Gastrocnemius medialis (tissue), 4 donors: Measurements from ENCODE around the gene ITIH6. TPM values are rescaled to one million over a fixed set of nuclear protein-coding genes. Genes with fewer than 3 reads are reported as not detected.
"Not testable (repeated sequence)": the region's sequence is repeated elsewhere in the genome, so short reads cannot be mapped to it uniquely, and the experiment has no call there.

ENCODE experiments used
- ATAC-seq, 2 donors: fragments of 150-250 bp; one replicate each; pipeline ENCODE4 v1.9.1; 2016
- DNase-seq, 2 donors: peaks; one replicate each; pipeline ENCODE4 v3.0.0-alpha.2; 2019
- H3K27ac ChIP-seq, 4 donors: fragments of 200-600 bp; sonication (generic); 1 replicate in 1 of 4; 2 replicates in 3 of 4; pipeline ENCODE4 v1.5.1; 2016 to 2018; ENCODE audit warnings: mild to moderate bottlenecking in 2 of 4, moderate library complexity in 1 of 4
- H3K27me3 ChIP-seq, 3 donors: fragments of 200-600 bp; sonication (generic) in 2 of 3; 1 replicate in 1 of 3; 2 replicates in 2 of 3; pipeline versions ENCODE4 v1.5.1 to v1.6.0; 2016 to 2019; ENCODE audit warnings: mild to moderate bottlenecking in 1 of 3, moderate library complexity in 1 of 3
- H3K36me3 ChIP-seq, 2 donors: fragments of 200-600 bp; sonication (generic) in 1 of 2; one replicate each; pipeline ENCODE4 v1.5.1; 2017 to 2018
- H3K4me1 ChIP-seq, 2 donors: fragments of 200-600 bp; sonication (generic) in 1 of 2; one replicate each; pipeline ENCODE4 v1.5.1; 2016 to 2017; ENCODE audit warnings: mild to moderate bottlenecking in 2 of 2
- H3K4me3 ChIP-seq, 4 donors: fragments of 200-600 bp; sonication (generic) in 3 of 4; 1 replicate in 1 of 4; 2 replicates in 3 of 4; pipeline ENCODE4 v1.5.1; 2016 to 2019; ENCODE audit warnings: mild to moderate bottlenecking in 2 of 4
- H3K9me3 ChIP-seq, 3 donors: fragments of 200-600 bp; sonication (generic) in 2 of 3; 1 replicate in 1 of 3; 2 replicates in 2 of 3; pipeline ENCODE4 v1.5.1; 2016 to 2019
- POLR2A ChIP-seq, 2 donors: fragments of 450-650 bp; IDR thresholded peaks; one replicate each; pipeline ENCODE4 v1.6.1; 2017; ENCODE audit warnings: antibody characterized with exemption in 2 of 2, mild to moderate bottlenecking in 2 of 2, moderate library complexity in 2 of 2
- in situ Hi-C, 4 donors: fragments of 200-750 bp; cut with MboI; loops; one replicate each; pipeline versions ENCODE4 v1.15.0 to v1.8.0; 2017; ENCODE audit warnings: low sequenced_read_pairs in 4 of 4
- intact Hi-C: fragments of 100-400 bp; cut with DNase I; formaldehyde crosslinking; loops from one replicate; pipeline ENCODE4 v1.15.1; 2023; ENCODE audit warnings: low total_unique reads
- total RNA-seq, 4 donors: library from RNA; depleted of rRNA; stranded (reverse); fragments of >200 nt; gene quantifications; one replicate each; pipeline versions ENCODE4 v1.1.0 to v1.2.3, GENCODE V29; 2016
- TF ChIP-seq, protein P1 (sequence below), 5 experiments: fragments of 450-650 bp in 3 of 5; fragments of 200-600 bp in 2 of 5; sonication (generic) in 2 of 5; IDR thresholded peaks in 4 of 5; conservative IDR thresholded peaks in 1 of 5; 1 replicate in 4 of 5; 2 replicates in 1 of 5; pipeline ENCODE4 v1.5.1; 2016 to 2019; ENCODE audit warnings: antibody characterized with exemption in 5 of 5, mild to moderate bottlenecking in 3 of 5, moderate library complexity in 3 of 5

ITIH6 gene
- total RNA-seq, 4 donors from 2014 or later: not detected

GRCh38 chrX:54776987-54777672 lies 20.9 kb downstream of the ITIH6 start:
- no peak for DNase-seq
- H3K27me3 ChIP-seq: no peaks in the 10 kb centered on the region
- H3K9me3 ChIP-seq: no peaks in the 10 kb centered on the region
- in situ Hi-C loops: no loop called here
- intact Hi-C loops: no loop called here
- TF ChIP-seq POLR2A (IDR thresholded peaks at IDR 0.05): no peak
- TF ChIP-seq, protein P1, sequence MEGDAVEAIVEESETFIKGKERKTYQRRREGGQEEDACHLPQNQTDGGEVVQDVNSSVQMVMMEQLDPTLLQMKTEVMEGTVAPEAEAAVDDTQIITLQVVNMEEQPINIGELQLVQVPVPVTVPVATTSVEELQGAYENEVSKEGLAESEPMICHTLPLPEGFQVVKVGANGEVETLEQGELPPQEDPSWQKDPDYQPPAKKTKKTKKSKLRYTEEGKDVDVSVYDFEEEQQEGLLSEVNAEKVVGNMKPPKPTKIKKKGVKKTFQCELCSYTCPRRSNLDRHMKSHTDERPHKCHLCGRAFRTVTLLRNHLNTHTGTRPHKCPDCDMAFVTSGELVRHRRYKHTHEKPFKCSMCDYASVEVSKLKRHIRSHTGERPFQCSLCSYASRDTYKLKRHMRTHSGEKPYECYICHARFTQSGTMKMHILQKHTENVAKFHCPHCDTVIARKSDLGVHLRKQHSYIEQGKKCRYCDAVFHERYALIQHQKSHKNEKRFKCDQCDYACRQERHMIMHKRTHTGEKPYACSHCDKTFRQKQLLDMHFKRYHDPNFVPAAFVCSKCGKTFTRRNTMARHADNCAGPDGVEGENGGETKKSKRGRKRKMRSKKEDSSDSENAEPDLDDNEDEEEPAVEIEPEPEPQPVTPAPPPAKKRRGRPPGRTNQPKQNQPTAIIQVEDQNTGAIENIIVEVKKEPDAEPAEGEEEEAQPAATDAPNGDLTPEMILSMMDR (IDR thresholded peaks at IDR 0.05 in 4 of 5, conservative IDR thresholded peaks at IDR 0.05 in 1 of 5): no peak
- no peak overlapping the region for H3K4me3 ChIP-seq
- H3K36me3 ChIP-seq: no peaks in the 10 kb centered on the region
- no peak for ATAC-seq
- peaks cover 0 to 4% of the 10 kb centered on the region in 2 donors for H3K4me1 ChIP-seq
- peak overlapping the region in 1 of 4 donors; percentile 54 for H3K27ac ChIP-seq

DNA sequence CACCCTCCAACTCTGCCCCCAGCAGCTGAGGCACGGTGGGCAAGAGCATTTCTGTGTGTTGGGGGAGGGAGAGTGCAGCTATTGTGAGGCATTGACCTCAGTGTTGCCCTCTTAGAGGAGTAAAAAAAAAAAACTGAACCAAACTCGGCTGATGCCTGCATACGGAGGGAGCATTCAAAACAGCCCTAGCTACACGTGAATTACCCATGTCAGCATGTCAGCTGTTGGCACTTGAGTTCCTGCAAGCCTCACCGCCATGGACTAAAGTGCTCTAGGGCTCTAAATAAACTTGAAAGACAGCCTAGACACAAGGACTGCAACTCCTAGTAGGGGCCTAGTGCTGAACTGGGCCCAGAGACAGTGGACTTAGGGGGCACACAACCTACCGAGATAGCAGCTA lies 22.0 kb downstream of the ITIH6 start:
- H3K27ac ChIP-seq: peak overlapping the region in 1 of 4 donors; percentile 54
- DNase-seq (no peak), ATAC-seq (peak in 1 of 2 donors; percentile 23)
- H3K4me1 ChIP-seq: peaks cover 0 to 4% of the 10 kb centered on the region in 2 donors
- H3K36me3 ChIP-seq: no peaks in the 10 kb centered on the region
- no peak overlapping the region for H3K4me3 ChIP-seq
- no peaks in the 10 kb centered on the region for H3K9me3 ChIP-seq
- intact Hi-C loops (no loop called here), in situ Hi-C loops (no loop called here)
- H3K27me3 ChIP-seq: no peaks in the 10 kb centered on the region
- no peak for TF ChIP-seq POLR2A (IDR thresholded peaks at IDR 0.05)
- TF ChIP-seq, protein P1 (IDR thresholded peaks at IDR 0.05 in 4 of 5, conservative IDR thresholded peaks at IDR 0.05 in 1 of 5): no peak

DNA sequence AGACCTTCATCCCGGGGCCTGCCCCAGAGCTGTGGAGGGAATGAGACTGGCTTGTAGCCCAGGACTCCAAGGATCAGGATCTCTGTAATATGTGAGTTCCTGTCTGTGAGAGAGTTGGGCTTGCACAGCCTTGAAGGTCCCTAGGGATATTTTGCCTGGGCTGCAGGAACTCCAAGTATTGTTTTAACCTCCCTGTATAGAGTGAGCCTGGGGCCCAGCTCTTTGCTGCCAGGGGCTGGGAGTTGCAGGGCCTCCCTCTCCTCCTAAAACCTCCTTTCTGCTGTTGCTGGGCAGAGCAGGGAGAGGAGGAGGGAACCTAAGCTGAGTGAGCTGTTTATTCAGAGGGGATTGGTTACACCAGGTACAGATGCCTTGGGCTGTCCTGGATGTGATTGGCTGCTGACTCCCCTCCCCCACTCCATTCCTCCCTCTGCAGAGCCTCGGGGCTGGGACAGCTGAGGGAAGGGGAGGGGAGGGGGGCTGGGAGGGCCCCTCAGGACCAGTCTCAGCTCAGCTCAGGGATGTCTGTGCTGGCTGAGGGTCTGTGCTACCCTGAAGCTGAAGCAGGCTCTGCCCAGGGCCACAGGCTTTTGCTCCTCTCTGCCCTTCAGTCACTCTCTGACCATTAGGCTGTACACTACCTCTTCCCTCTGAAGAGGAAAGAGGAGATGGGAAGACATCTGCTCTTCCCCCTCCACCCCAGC lies 23.5 kb downstream of the ITIH6 start:
- H3K9me3 ChIP-seq, H3K36me3 ChIP-seq, H3K4me1 ChIP-seq, DNase-seq, in situ Hi-C loops, H3K27me3 ChIP-seq, intact Hi-C loops, H3K4me3 ChIP-seq: not testable (repeated sequence)
- ATAC-seq: peak in 1 of 2 donors; percentile 28
- H3K27ac ChIP-seq: peak overlapping the region in 3 of 4 donors; percentile 21 to 54 (median 47)

DNA sequence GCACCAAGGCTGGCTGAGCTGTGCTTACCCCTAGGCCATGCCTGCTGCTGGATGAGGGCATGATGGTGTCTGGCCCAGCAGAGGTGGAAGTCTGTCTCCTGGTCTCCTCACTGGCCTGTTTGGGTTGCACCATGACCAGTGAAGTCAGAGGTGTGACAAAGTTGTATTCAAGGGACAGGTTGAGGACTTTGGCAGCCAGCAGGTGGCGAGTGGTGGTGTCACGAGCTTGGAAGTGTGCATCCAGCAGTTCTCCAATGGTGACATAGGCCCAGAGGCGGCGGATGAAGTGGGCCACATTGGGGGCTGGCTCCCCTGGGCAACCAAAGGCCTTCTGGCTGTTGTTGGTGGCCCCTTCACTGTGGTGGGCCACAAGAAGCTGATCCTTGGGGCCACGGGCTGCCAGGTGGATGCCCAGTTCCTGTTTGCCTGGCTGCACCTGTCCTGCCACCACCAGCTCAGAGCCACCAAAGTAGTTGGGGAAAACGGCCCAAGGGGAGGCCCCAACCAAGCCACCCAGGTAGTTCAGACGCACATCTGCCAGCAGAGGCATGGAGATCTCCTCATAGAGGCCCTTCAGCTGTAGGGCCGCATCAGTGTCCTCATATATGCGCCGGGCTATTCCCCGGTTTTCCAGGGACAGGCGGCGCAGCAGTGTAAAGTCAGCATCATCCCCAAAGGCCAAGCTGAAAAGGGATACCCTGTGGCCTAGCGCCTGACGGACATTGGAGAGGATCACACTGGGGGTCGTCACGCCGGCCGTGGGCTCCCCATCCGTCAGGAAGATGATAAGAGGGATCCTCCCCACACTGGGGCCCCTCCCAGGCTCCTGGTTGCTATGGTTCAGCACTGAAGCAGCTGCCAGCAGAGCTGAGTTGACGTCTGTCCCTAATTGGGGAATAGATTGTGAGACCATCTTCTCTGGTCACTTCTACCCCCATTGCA lies 39.7 kb downstream of the ITIH6 start:
- Histone ChIP-seq H3K4me1 (peaks cover 11 to 23% of the 10 kb centered on the region in 2 donors), H3K36me3 (no peaks in the 10 kb centered on the region), H3K27ac (peak overlapping the region; percentile 14 to 67 (median 54)), H3K27me3 (no peaks in the 10 kb centered on the region), H3K9me3 (no peaks in the 10 kb centered on the region), H3K4me3 (no peak overlapping the region)
- ATAC-seq: peak in 1 of 2 donors; percentile 68
- in situ Hi-C loops (no loop called here), intact Hi-C loops (loop anchor here (10.0 kb wide), 1 partner anchor 54 kb away; no protein-coding TSS in a partner anchor)
- peak in 1 of 2 donors; percentile 52 for DNase-seq
- TF ChIP-seq, protein P1 (IDR thresholded peaks at IDR 0.05 in 4 of 5, conservative IDR thresholded peaks at IDR 0.05 in 1 of 5): no peak
- no peak for TF ChIP-seq POLR2A (IDR thresholded peaks at IDR 0.05)
